H9 (cell line): ENCODE results near the gene ARHGAP5. TPM values are rescaled to one million over a fixed set of nuclear protein-coding genes. Genes with fewer than 3 reads are reported as not detected.

Experiments
- DNase-seq: peaks from one replicate; pipeline ENCODE4 v3.0.0-alpha.2; 2017
- H2AFZ ChIP-seq: one replicate; pipeline ENCODE4 v1.6.1; 2013; ENCODE audit warnings: mild to moderate bottlenecking, low read length, control low read depth, moderate library complexity
- H2AK5ac ChIP-seq: 2 replicates; pipeline ENCODE4 v1.6.1; 2013; ENCODE audit warnings: low read length, control low read depth, mixed read lengths; ENCODE audit not compliant: insufficient read length
- H2BK120ac ChIP-seq: one replicate; pipeline ENCODE4 v1.6.1; 2013; ENCODE audit warnings: low read depth, mild to moderate bottlenecking, low read length, control low read depth, inconsistent platforms; ENCODE audit not compliant: poor library complexity, severe bottlenecking
- H2BK12ac ChIP-seq: 2 replicates; pipeline ENCODE4 v1.6.1; 2013; ENCODE audit warnings: low read length, control low read depth, mixed read lengths, low read depth; ENCODE audit not compliant: insufficient read length
- H2BK15ac ChIP-seq: 2 replicates; pipeline ENCODE4 v1.6.1; 2013; ENCODE audit warnings: low read depth, low read length, control low read depth
- H2BK20ac ChIP-seq: one replicate; pipeline ENCODE4 v1.6.1; 2013; ENCODE audit warnings: low read depth, mild to moderate bottlenecking, low read length, control low read depth, inconsistent platforms; ENCODE audit not compliant: poor library complexity, severe bottlenecking
- H2BK5ac ChIP-seq: 2 replicates; pipeline ENCODE4 v1.6.1; 2013; ENCODE audit warnings: low read length, control low read depth, mixed read lengths; ENCODE audit not compliant: insufficient read length
- H3K14ac ChIP-seq: 2 replicates; pipeline ENCODE4 v1.6.1; 2013; ENCODE audit warnings: low read length, control low read depth; ENCODE audit not compliant: insufficient read depth
- H3K18ac ChIP-seq: 2 replicates; pipeline ENCODE4 v1.6.1; 2013; ENCODE audit warnings: low read depth, mild to moderate bottlenecking, mixed read lengths, low read length, control low read depth; ENCODE audit not compliant: insufficient read length
- H3K23ac ChIP-seq: 2 replicates; pipeline ENCODE4 v1.6.1; 2013; ENCODE audit warnings: low read length, control low read depth, mixed read lengths, low read depth; ENCODE audit not compliant: insufficient read length
- H3K23me2 ChIP-seq: 2 replicates; pipeline ENCODE4 v1.6.1; 2013; ENCODE audit warnings: low read depth, mild to moderate bottlenecking, mixed read lengths, low read length, control low read depth; ENCODE audit not compliant: insufficient read length, poor library complexity, severe bottlenecking
- H3K27ac ChIP-seq: 2 replicates; pipeline ENCODE4 v1.5.1; 2013; ENCODE audit warnings: low read length, control low read depth, mixed read lengths, low read depth; ENCODE audit not compliant: insufficient read length
- H3K27me3 ChIP-seq: 2 replicates; pipeline ENCODE4 v1.6.1; 2013; ENCODE audit warnings: low read length, control low read depth, inconsistent platforms; ENCODE audit not compliant: insufficient read depth
- H3K4ac ChIP-seq: 2 replicates; pipeline ENCODE4 v1.6.1; 2013; ENCODE audit warnings: low read depth, mild to moderate bottlenecking, control low read depth, inconsistent platforms, low read length, moderate library complexity
- H3K4me1 ChIP-seq: 2 replicates; pipeline ENCODE4 v1.6.1; 2013; ENCODE audit warnings: low read length, control low read depth, inconsistent platforms; ENCODE audit not compliant: insufficient read depth
- H3K4me2 ChIP-seq: 2 replicates; pipeline ENCODE4 v1.6.1; 2013; ENCODE audit warnings: low read length, control low read depth, mixed read lengths; ENCODE audit not compliant: insufficient read length, insufficient read depth
- H3K56ac ChIP-seq: 2 replicates; pipeline ENCODE4 v1.6.1; 2013; ENCODE audit warnings: low read depth, mild to moderate bottlenecking, mixed read lengths, low read length, control low read depth; ENCODE audit not compliant: insufficient read length
- H3K79me1 ChIP-seq: 2 replicates; pipeline ENCODE4 v1.6.1; 2013; ENCODE audit warnings: low read depth, mild to moderate bottlenecking, moderate library complexity, low read length, control low read depth, inconsistent platforms; ENCODE audit not compliant: insufficient read depth, poor library complexity, severe bottlenecking
- H3K79me2 ChIP-seq: 2 replicates; pipeline ENCODE4 v1.6.1; 2013; ENCODE audit warnings: low read length, control low read depth, inconsistent platforms; ENCODE audit not compliant: insufficient read depth
- H3K9ac ChIP-seq: 2 replicates; pipeline ENCODE4 v1.6.1; 2013; ENCODE audit warnings: low read length, control low read depth, mixed read lengths; ENCODE audit not compliant: insufficient read length; ENCODE audit errors: extremely low read depth
- H3K9me3 ChIP-seq: one replicate; pipeline ENCODE4 v1.6.1; 2013; ENCODE audit warnings: low read depth, low read length, inconsistent platforms; ENCODE audit not compliant: control insufficient read depth
- H3T11ph ChIP-seq: one replicate; pipeline ENCODE4 v1.6.1; 2013; ENCODE audit warnings: mild to moderate bottlenecking, low read length, control low read depth, inconsistent platforms
- H4K20me1 ChIP-seq: one replicate; pipeline ENCODE4 v1.6.1; 2013; ENCODE audit not compliant: control insufficient read depth, insufficient read length, insufficient read depth
- H4K5ac ChIP-seq: 2 replicates; pipeline ENCODE4 v1.6.1; 2013; ENCODE audit warnings: low read depth, mild to moderate bottlenecking, mixed read lengths, low read length, control low read depth; ENCODE audit not compliant: insufficient read length
- H4K8ac ChIP-seq: replicated peaks from 2 replicates; pipeline ENCODE4 v1.6.1; 2013; ENCODE audit warnings: low read length, control low read depth, mixed read lengths, low read depth; ENCODE audit not compliant: insufficient read length
- H4K91ac ChIP-seq: 2 replicates; pipeline ENCODE4 v1.6.1; 2013; ENCODE audit warnings: low read depth, mild to moderate bottlenecking, moderate library complexity, mixed read lengths, low read length, control low read depth; ENCODE audit not compliant: insufficient read length
- H3K27ac Mint-ChIP-seq, 3 experiments: 2 replicates in 2 of 3; 3 replicates in 1 of 3; pipeline ENCODE4 v1.8.0; 2020 to 2021; ENCODE audit warnings: mixed read lengths in 3 of 3, mild to moderate bottlenecking in 1 of 3, moderate library complexity in 1 of 3
- H3K27me3 Mint-ChIP-seq: 2 replicates; pipeline ENCODE4 v1.8.0; 2021; ENCODE audit warnings: low read depth, mild to moderate bottlenecking, moderate library complexity, mixed read lengths
- H3K36me3 Mint-ChIP-seq, 3 experiments: 2 replicates in 2 of 3; 3 replicates in 1 of 3; pipeline ENCODE4 v1.8.0; 2020 to 2021; ENCODE audit warnings: low read depth in 3 of 3, mixed read lengths in 3 of 3; ENCODE audit not compliant: insufficient read depth in 1 of 3
- H3K4me1 Mint-ChIP-seq, 2 experiments: 2 replicates each; pipeline ENCODE4 v1.8.0; 2020; ENCODE audit warnings: mixed read lengths in 2 of 2
- H3K4me3 Mint-ChIP-seq, 2 experiments: 2 replicates in 1 of 2; 3 replicates in 1 of 2; pipeline ENCODE4 v1.8.0; 2020 to 2021; ENCODE audit warnings: mild to moderate bottlenecking in 2 of 2, mixed read lengths in 2 of 2, moderate library complexity in 1 of 2
- H3K9me3 Mint-ChIP-seq, 2 experiments: 2 replicates in 1 of 2; 3 replicates in 1 of 2; pipeline ENCODE4 v1.8.0; 2020; ENCODE audit warnings: mild to moderate bottlenecking in 2 of 2, mixed read lengths in 2 of 2, moderate library complexity in 1 of 2
- CTCF ChIP-seq: fragments of 200-600 bp; sonication (generic); conservative IDR thresholded peaks from 3 replicates; pipeline ENCODE4 v1.8.0; 2021; ENCODE audit warnings: antibody characterized with exemption, mild to moderate bottlenecking
- whole genome bisulfite sequencing: extraction: QIAGEN DNeasy Blood & Tissue Kit; methylation state at CpG from one replicate; pipeline ENCODE4 v1.1.7; 2013; ENCODE audit warnings: missing lambda C conversion rate, low lambda C conversion rate, mixed read lengths; ENCODE audit not compliant: insufficient read length; ENCODE audit errors: extremely low coverage; 5-methylcytosine and 5-hydroxymethylcytosine counted together
- total RNA-seq: library from RNA; stranded (reverse); gene quantifications from 2 replicates; pipeline ENCODE4 v1.2.1, GENCODE V29; 2021

Gene ARHGAP5
- total RNA-seq, 1 experiment from 2014 or later, result 73.8 TPM

GRCh38 chr14:32192712-32193373 lies 115.7 kb downstream of the ARHGAP5 start:
- Histone ChIP-seq H4K20me1 (no peaks in the 10 kb centered on the region), H3K9ac (no peak overlapping the region), H2BK120ac (no peak overlapping the region), H3K23me2 (no peaks in the 10 kb centered on the region), H2BK12ac (no peak overlapping the region), H3K79me1 (no peaks in the 10 kb centered on the region), H2AFZ (no peak overlapping the region), H3K18ac (no peak overlapping the region), H2BK15ac (no peak overlapping the region), H3K56ac (no peak overlapping the region), H3K4me1 (no peaks in the 10 kb centered on the region), H3K4ac (no peak overlapping the region), H3K79me2 (no peaks in the 10 kb centered on the region), H3K14ac (no peak overlapping the region), H3K23ac (no peak overlapping the region), H2AK5ac (no peak overlapping the region), H3K27ac (no peak overlapping the region), H3K4me2 (no peak overlapping the region), H3K27me3 (no peaks in the 10 kb centered on the region), H2BK5ac (no peak overlapping the region), H3K9me3 (no peaks in the 10 kb centered on the region), H4K8ac (no peak overlapping the region), H3T11ph (no peak overlapping the region), H4K91ac (no peak overlapping the region), H2BK20ac (no peak overlapping the region), H4K5ac (no peak overlapping the region)
- H3K27me3 Mint-ChIP-seq, result peaks cover 2% of the 10 kb centered on the region
- no CpG with 5 or more reads among the region's 2 CpGs for WGBS
- no peaks in the 10 kb centered on the region for H3K9me3 Mint-ChIP-seq
- TF ChIP-seq CTCF, result peak; percentile 31; the same call in 1 of the 3 replicates
- DNase-seq, result no peak
- H3K4me1 Mint-ChIP-seq, result peaks cover 0 to 3% of the 10 kb centered on the region in 2 experiments; a peak in 1 of 4 replicates
- H3K4me3 Mint-ChIP-seq, result no peak overlapping the region
- H3K36me3 Mint-ChIP-seq, result no peaks in the 10 kb centered on the region
- H3K27ac Mint-ChIP-seq, result no peak overlapping the region
